Osteoblast (primary cell): Measurements from ENCODE around the gene TMEM222. TPM values are rescaled to one million over a fixed set of nuclear protein-coding genes. Genes with fewer than 3 reads are reported as not detected.

ENCODE experiments used
- DNase-seq: peaks from one replicate; pipeline ENCODE4 v3.0.0; 2011; ENCODE audit warnings: low spot score, mixed read lengths; ENCODE audit not compliant: insufficient read length; ENCODE audit errors: missing footprints
- H2AFZ ChIP-seq: 2 replicates; pipeline ENCODE4 v1.6.0; 2011; ENCODE audit warnings: mild to moderate bottlenecking, low read length
- H3K27ac ChIP-seq: 2 replicates; pipeline ENCODE4 v1.5.1; 2011; ENCODE audit warnings: mild to moderate bottlenecking, low read depth, low read length, moderate library complexity
- H3K27me3 ChIP-seq: 2 replicates; pipeline ENCODE4 v1.6.0; 2012; ENCODE audit warnings: mild to moderate bottlenecking, control low read depth, inconsistent platforms, low read length, moderate library complexity; ENCODE audit not compliant: insufficient read depth
- H3K36me3 ChIP-seq: 2 replicates; pipeline ENCODE4 v1.5.1; 2011; ENCODE audit warnings: mild to moderate bottlenecking, low read length, control low read depth, moderate library complexity; ENCODE audit not compliant: insufficient read depth
- H3K4me1 ChIP-seq: 2 replicates; pipeline ENCODE4 v1.5.1; 2011; ENCODE audit warnings: mild to moderate bottlenecking, low read length, control low read depth, moderate library complexity; ENCODE audit not compliant: insufficient read depth
- H3K4me2 ChIP-seq: 2 replicates; pipeline ENCODE4 v1.6.0; 2011; ENCODE audit warnings: mild to moderate bottlenecking, low read length; ENCODE audit not compliant: insufficient read depth
- H3K4me3 ChIP-seq: fragments of 200-600 bp; sonication (generic); 3 replicates; pipeline ENCODE4 v1.5.1; 2012; ENCODE audit warnings: mild to moderate bottlenecking, low read length, inconsistent platforms; ENCODE audit not compliant: insufficient read depth
- H3K79me2 ChIP-seq: 2 replicates; pipeline ENCODE4 v1.6.0; 2012; ENCODE audit warnings: mild to moderate bottlenecking, low read length, control low read depth, inconsistent platforms; ENCODE audit not compliant: insufficient read depth
- H3K9me3 ChIP-seq: 2 replicates; pipeline ENCODE4 v1.5.1; 2011; ENCODE audit warnings: low read depth, low read length, control low read depth
- H4K20me1 ChIP-seq: 2 replicates; pipeline ENCODE4 v1.6.0; 2012; ENCODE audit warnings: mild to moderate bottlenecking, low read length, control low read depth; ENCODE audit not compliant: insufficient read depth
- total RNA-seq: library from RNA; depleted of rRNA; stranded (reverse); fragments of >200 nt; gene quantifications from 2 replicates; pipeline ENCODE4 v1.2.3, GENCODE V29; 2012
- TF ChIP-seq, protein P1 (sequence below): IDR thresholded peaks from 2 replicates; pipeline ENCODE4 v1.5.1; 2011; ENCODE audit warnings: mild to moderate bottlenecking, low read depth, low read length, moderate library complexity; ENCODE audit errors: extremely low read depth

TMEM222 gene, protein sequence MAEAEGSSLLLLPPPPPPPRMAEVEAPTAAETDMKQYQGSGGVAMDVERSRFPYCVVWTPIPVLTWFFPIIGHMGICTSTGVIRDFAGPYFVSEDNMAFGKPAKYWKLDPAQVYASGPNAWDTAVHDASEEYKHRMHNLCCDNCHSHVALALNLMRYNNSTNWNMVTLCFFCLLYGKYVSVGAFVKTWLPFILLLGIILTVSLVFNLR
- total RNA-seq: 23.9 and 30.4 TPM in 2 replicates

DNA sequence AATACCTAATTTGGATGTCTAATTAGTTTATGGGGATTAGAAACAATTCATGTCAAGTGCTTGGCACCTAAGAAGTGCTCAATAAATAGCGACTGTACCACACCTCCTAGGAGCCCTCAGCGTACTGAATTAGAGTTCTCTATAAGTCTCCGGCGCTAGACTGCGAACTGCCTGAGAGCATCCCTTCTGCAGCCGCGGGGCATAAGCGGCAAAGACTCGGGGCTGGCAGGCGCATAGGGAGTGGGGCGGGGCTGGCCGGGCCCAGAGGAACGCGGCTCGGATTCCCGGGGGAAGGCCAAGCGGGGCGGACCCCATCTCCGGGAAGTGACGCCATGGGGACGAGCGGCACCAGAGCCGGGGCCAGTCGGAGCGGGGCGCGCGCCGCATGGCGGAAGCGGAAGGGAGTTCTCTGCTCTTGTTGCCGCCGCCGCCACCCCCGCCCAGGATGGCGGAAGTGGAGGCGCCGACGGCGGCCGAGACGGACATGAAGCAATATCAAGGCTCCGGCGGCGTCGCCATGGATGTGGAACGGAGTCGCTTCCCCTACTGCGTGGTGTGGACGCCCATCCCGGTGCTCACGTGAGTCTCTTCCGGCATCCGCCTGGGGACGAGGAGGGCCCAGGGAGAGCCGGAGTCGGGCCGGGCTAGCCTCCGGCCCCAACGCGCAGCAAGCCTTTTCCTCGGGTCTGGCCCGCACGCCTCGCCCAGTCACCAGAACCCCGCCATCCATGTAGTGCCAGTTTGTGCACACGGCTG lies at the start of gene TMEM222:
Gene TMEM222 (plus strand): TSS at position 351 of the 756 bp plus-strand sequence. CDS start 35 bp downstream, at position 386.
- H3K79me2 ChIP-seq: peaks cover 48% of the 10 kb centered on the region
- peak within 1 kb of the TSS; percentile 92 for H3K27ac ChIP-seq
- H2AFZ ChIP-seq: peak within 1 kb of the TSS; percentile 97

DNA sequence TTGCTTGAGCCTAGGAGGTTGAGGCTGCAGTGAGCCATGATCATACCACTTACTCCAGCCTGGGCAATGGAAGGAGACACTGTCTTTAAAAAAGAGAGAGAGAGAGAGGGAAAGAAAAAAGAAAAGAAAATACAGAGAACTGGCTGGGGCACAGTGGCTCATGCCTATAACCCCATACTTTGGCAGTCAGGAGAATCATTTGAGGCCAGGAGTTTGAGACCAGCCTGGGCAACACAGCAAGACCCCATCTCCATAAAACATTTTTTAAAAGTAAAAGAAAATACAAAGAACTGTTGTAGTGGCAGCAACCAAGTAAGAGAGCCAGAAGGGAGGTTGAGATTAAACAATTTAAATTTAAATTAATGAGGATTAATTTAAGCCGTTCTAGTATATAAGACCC lies 47.8 kb upstream of the TMEM222 start:
- H3K36me3 ChIP-seq: no peaks in the 10 kb centered on the region
- H3K4me3 ChIP-seq: no peak overlapping the region
- DNase-seq: no peak
- H3K4me1 ChIP-seq: no peaks in the 10 kb centered on the region
- H2AFZ ChIP-seq: no peak overlapping the region
- no peaks in the 10 kb centered on the region for H3K79me2 ChIP-seq
- no peak overlapping the region for H3K4me2 ChIP-seq
- H3K27me3 ChIP-seq: no peaks in the 10 kb centered on the region
- no peaks in the 10 kb centered on the region for H4K20me1 ChIP-seq
- no peaks in the 10 kb centered on the region for H3K9me3 ChIP-seq
- TF ChIP-seq, protein P1, sequence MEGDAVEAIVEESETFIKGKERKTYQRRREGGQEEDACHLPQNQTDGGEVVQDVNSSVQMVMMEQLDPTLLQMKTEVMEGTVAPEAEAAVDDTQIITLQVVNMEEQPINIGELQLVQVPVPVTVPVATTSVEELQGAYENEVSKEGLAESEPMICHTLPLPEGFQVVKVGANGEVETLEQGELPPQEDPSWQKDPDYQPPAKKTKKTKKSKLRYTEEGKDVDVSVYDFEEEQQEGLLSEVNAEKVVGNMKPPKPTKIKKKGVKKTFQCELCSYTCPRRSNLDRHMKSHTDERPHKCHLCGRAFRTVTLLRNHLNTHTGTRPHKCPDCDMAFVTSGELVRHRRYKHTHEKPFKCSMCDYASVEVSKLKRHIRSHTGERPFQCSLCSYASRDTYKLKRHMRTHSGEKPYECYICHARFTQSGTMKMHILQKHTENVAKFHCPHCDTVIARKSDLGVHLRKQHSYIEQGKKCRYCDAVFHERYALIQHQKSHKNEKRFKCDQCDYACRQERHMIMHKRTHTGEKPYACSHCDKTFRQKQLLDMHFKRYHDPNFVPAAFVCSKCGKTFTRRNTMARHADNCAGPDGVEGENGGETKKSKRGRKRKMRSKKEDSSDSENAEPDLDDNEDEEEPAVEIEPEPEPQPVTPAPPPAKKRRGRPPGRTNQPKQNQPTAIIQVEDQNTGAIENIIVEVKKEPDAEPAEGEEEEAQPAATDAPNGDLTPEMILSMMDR: no peak
- H3K27ac ChIP-seq: no peak overlapping the region

More for the DNA sequence above, at the start of gene TMEM222:
- Histone ChIP-seq H3K27me3 (no peaks in the 10 kb centered on the region), H3K36me3 (peaks cover 23% of the 10 kb centered on the region), H3K4me2 (peak within 1 kb of the TSS; percentile 96), H3K4me1 (peaks cover 12% of the 10 kb centered on the region), H4K20me1 (peaks cover 11% of the 10 kb centered on the region), H3K4me3 (peak within 1 kb of the TSS; percentile 100), H3K9me3 (no peaks in the 10 kb centered on the region)
- TF ChIP-seq, protein P1: no peak
- DNase-seq: peak; percentile 99

DNA sequence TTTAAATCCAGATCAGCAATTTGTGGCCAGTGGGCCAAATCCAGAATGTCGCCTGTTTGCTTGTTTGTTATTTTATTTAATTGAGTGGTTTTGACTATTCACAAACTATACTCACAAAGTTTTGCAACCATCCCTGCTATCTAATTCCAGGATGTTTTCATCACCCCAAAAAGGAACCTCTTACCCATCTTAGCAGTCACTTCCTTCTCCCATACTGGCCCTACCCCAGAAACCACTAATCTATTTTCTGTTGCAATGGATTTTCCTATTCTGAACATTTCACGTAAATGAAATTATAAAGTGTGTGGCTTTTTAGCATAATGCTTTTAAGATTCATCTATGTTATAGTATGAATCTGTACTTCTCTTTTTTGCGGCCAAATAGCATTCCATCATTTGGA lies 46.3 kb upstream of the TMEM222 start:
- Histone ChIP-seq H3K4me2 (no peak overlapping the region), H3K27ac (no peak overlapping the region), H3K4me1 (no peaks in the 10 kb centered on the region), H3K27me3 (no peaks in the 10 kb centered on the region), H3K4me3 (no peak overlapping the region), H4K20me1 (no peaks in the 10 kb centered on the region), H3K79me2 (no peaks in the 10 kb centered on the region), H2AFZ (no peak overlapping the region), H3K9me3 (no peaks in the 10 kb centered on the region), H3K36me3 (no peaks in the 10 kb centered on the region)
- TF ChIP-seq, protein P1: no peak
- no peak for DNase-seq
